Cardiac muscle cell (in vitro differentiated cells and primary cell): Measurements from ENCODE around the gene PDZD2. TPM values are rescaled to one million over a fixed set of nuclear protein-coding genes. Genes with fewer than 3 reads are reported as not detected.
"Not testable (repeated sequence)": the region's sequence is repeated elsewhere in the genome, so short reads cannot be mapped to it uniquely, and the experiment has no call there.

Experiments used
- DNase-seq, 2 donors: peaks; one replicate each; pipeline versions ENCODE4 v3.0.0 to v3.0.0-alpha.2; 2010 to 2017; ENCODE audit warnings: low read depth in 1 of 2, low spot score in 1 of 2
- H3K27ac ChIP-seq: fragments of 200-600 bp; sonication (generic); 2 replicates; pipeline ENCODE4 v1.5.1; 2016
- H3K27me3 ChIP-seq: fragments of 200-600 bp; sonication (generic); 2 replicates; pipeline ENCODE4 v1.6.0; 2016; ENCODE audit warnings: control low read depth
- H3K36me3 ChIP-seq: fragments of 200-600 bp; sonication (generic); 2 replicates; pipeline ENCODE4 v1.5.1; 2016; ENCODE audit warnings: control low read depth
- H3K4me1 ChIP-seq: fragments of 200-600 bp; sonication (generic); 2 replicates; pipeline ENCODE4 v1.8.1; 2017; ENCODE audit warnings: low read depth, mild to moderate bottlenecking, mixed run types
- H3K4me3 ChIP-seq: fragments of 200-600 bp; sonication (generic); 2 replicates; pipeline ENCODE4 v1.5.1; 2016; ENCODE audit warnings: mild to moderate bottlenecking
- H3K9me3 ChIP-seq: fragments of 200-600 bp; sonication (generic); 2 replicates; pipeline ENCODE4 v1.5.1; 2017; ENCODE audit warnings: low read depth, mild to moderate bottlenecking, control low read depth
- CTCF ChIP-seq: IDR thresholded peaks from 2 replicates; pipeline ENCODE4 v1.5.1; 2012; ENCODE audit warnings: low read depth, mild to moderate bottlenecking, low read length
- polyA plus RNA-seq: library from polyadenylated mRNA; unstranded; fragments of >200 nt; fragmentation: Nextera tagmentation; extraction: Ambion mirVana; gene quantifications from 2 replicates; pipeline ENCODE4 v1.2.1, GENCODE V29; 2016
- total RNA-seq: library from RNA; depleted of rRNA; stranded (reverse); fragments of >200 nt; gene quantifications from 2 replicates; pipeline ENCODE4 v1.2.3, GENCODE V29; 2016

The PDZD2 gene
- total and polyA plus RNA-seq, 2 experiments from 2014 or later: 3.0 to 3.5 TPM

GRCh38 chr5:31730139-31730538 is 91.2 kb downstream of the PDZD2 start:
- H3K27ac ChIP-seq: no peak overlapping the region
- DNase-seq: no peak
- no peaks in the 10 kb centered on the region for H3K9me3 ChIP-seq
- no peaks in the 10 kb centered on the region for H3K27me3 ChIP-seq
- H3K4me3 ChIP-seq: no peak overlapping the region
- H3K4me1 ChIP-seq: peaks cover 5% of the 10 kb centered on the region
- H3K36me3 ChIP-seq: no peaks in the 10 kb centered on the region
- TF ChIP-seq CTCF: no peak

GRCh38 chr5:31731016-31731415 is 92.1 kb downstream of the PDZD2 start:
- Histone ChIP-seq H3K4me1 (peaks cover 5% of the 10 kb centered on the region), H3K27me3 (no peaks in the 10 kb centered on the region), H3K36me3 (no peaks in the 10 kb centered on the region), H3K27ac (no peak overlapping the region), H3K4me3 (no peak overlapping the region), H3K9me3 (no peaks in the 10 kb centered on the region)
- no peak for TF ChIP-seq CTCF
- no peak for DNase-seq

- Histone ChIP-seq H3K9me3 (no peaks in the 10 kb centered on the region), H3K27me3 (no peaks in the 10 kb centered on the region), H3K4me1 (peaks cover 5% of the 10 kb centered on the region), H3K4me3 (no peak overlapping the region), H3K27ac (no peak overlapping the region), H3K36me3 (no peaks in the 10 kb centered on the region)
- no peak for DNase-seq
- TF ChIP-seq CTCF: no peak
Observed at GRCh38 chr5:31731710-31732301, 92.9 kb downstream of the PDZD2 start.

- H3K4me3 ChIP-seq, H3K27ac ChIP-seq, H3K36me3 ChIP-seq, H3K27me3 ChIP-seq, H3K4me1 ChIP-seq, DNase-seq, H3K9me3 ChIP-seq: not testable (repeated sequence)
Observed at GRCh38 chr5:31732821-31733220, 93.9 kb downstream of the PDZD2 start.

GRCh38 chr5:31733371-31733770 is 94.4 kb downstream of the PDZD2 start:
- TF ChIP-seq CTCF: no peak
- Histone ChIP-seq H3K4me3 (no peak overlapping the region), H3K9me3 (no peaks in the 10 kb centered on the region), H3K4me1 (peaks cover 5% of the 10 kb centered on the region), H3K27me3 (no peaks in the 10 kb centered on the region), H3K36me3 (no peaks in the 10 kb centered on the region), H3K27ac (no peak overlapping the region)
- DNase-seq: peak in 1 of 2 donors; percentile 8

GRCh38 chr5:31736127-31736526 is 97.2 kb downstream of the PDZD2 start:
- no peak for TF ChIP-seq CTCF
- Histone ChIP-seq H3K4me3 (no peak overlapping the region), H3K9me3 (no peaks in the 10 kb centered on the region), H3K4me1 (peaks cover 5% of the 10 kb centered on the region), H3K36me3 (no peaks in the 10 kb centered on the region), H3K27ac (no peak overlapping the region), H3K27me3 (no peaks in the 10 kb centered on the region)
- no peak for DNase-seq
